NCI-H2107 treated with DMSO at 0.1 percent for 48 hours (cell line): ENCODE results near the gene TRPM8.
"Not testable (repeated sequence)": the region's sequence is repeated elsewhere in the genome, so short reads cannot be mapped to it uniquely, and the experiment has no call there.

Experiments
- DNase-seq: peaks from one replicate; lab custom pipeline; 2025; ENCODE audit not compliant: unreplicated experiment; lab: John Stamatoyannopoulos, UW

Gene TRPM8

GRCh38 chr2:233935426-233935825 is 18.3 kb downstream of the TRPM8 start:
- DNase-seq = no peak

DNA sequence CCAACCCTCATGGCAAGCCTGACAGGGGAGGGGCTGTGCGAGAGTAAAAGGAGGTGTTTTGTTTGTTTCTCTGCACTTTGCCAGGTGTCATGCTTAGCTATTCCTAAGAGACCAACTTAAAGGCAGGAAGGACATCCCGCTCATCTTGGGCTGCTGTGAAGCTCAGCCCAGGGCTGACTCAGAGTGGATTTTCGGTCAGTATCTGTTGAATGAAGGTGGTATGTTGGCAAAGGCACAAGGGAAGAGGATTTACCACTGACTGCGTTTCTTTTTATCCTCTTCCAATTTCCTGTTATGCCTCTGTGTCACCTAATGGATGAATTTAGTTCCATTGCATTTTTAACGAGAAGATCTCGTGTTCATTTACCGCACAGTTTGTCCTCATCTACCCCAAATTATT is 18.9 kb downstream of the TRPM8 start:
- DNase-seq = no peak

DNA sequence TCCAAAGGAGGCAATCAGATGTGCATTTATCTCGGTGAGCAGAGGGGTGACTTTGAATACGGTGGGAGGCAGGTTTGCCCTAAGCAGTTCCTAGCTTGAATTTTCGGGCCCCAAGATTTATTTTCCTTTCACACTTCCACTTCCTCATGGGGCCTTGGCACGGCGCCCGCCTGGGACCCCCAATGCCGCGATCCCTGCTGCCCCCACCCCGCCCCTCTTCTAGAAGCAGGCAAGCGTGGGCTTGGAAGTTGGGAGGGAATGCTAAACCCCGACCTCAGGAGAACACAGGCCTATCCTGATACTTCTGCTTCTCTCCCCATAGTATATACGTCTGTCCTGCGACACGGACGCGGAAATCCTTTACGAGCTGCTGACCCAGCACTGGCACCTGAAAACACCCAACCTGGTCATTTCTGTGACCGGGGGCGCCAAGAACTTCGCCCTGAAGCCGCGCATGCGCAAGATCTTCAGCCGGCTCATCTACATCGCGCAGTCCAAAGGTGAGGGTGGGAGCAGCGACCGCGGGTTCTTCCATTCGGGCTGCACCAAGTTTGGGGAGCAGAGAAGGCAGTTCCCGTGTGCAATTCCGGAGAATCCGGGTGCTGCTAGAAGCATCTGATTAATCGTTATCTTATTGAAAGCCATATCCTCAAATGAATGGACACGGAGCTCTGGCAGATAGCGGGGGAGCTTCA is 21.6 kb downstream of the TRPM8 start:
- no peak for DNase-seq

DNA sequence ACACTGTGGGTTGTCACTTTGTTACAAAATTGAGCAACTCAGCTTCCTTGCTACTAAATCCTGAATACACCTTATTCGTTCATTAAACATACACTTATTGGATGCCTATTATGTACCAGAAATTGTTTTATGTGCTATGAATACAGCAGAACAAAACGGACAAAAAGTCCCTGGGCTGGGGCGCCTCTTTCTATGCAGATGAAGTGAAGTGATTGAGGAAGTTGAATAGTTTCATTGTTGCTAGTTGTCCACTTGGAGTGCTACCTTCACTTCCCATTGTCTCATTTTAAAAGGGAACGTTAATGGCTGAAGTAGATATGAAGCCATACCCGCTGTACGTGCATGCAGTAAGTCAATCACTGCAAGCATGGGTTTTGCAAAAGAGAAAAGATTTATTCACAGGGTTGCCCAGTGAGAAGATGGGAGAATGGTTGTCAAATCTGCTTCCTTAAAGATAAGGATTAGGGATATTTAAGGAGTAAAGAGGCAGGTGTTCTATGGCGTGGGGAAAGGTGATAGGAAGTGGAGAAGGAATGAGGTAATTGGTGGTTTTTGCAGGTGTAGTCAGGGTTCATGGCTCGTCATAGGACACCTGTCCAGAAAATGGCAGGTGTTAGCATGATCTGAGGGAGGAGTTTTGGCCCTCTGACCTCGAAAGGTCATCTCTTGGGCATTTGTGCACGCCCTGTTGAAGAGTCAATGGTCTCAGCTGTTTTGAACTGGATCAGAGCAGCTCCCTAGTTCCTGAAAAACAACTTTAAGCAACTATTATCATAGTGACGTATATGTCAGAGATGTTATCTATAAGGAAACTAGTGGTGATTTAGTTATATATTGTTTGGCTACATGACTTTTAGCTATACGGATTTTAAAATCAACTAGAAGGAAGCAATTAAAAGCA is 23.5 kb downstream of the TRPM8 start:
- DNase-seq = peak; percentile 11

DNA sequence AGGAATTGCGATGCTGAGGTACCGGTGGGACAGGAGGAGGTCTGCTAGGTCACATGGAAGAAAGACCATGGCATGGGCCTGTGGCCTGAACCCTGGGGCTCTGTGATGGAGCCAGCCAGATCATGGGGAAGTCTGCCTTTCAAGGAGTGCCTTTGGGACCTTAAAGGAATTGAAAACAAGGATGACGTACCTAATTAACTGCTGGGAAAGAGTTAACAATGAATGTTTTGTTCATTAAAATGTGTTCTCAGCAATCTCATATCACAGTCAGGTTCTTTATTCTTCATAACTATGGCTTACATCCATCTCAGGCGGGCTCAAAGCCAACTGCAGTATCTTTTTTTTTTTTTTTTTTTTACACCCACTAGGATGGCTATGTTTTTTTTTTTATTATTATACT is 25.6 kb downstream of the TRPM8 start:
- no peak for DNase-seq

DNA sequence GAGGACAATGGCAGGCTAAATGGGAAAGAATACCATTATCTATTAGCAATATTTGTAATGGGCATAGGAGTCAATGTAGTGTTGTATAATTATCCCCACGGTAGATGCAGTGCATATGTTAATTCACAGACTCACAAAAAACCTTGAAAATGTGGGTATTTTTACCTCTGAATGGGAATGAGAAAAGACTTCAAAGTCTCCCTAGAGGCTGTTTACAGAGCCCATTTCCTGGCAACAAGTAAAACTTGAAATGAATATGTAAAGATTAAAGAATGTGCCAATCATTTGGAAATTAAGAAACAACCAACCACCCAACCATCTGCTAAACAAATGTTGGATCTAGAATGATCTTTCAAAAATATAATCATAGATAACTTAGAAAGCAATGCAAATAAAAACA is 27.1 kb downstream of the TRPM8 start:
- DNase-seq = no peak

- DNase-seq = no peak
Observed at GRCh38 chr2:233944722-233945121, 27.5 kb downstream of the TRPM8 start.

- no peak for DNase-seq
Observed at GRCh38 chr2:233945146-233945545, 28.0 kb downstream of the TRPM8 start.

GRCh38 chr2:233950078-233950825 is 33.1 kb downstream of the TRPM8 start:
- DNase-seq = no peak

DNA sequence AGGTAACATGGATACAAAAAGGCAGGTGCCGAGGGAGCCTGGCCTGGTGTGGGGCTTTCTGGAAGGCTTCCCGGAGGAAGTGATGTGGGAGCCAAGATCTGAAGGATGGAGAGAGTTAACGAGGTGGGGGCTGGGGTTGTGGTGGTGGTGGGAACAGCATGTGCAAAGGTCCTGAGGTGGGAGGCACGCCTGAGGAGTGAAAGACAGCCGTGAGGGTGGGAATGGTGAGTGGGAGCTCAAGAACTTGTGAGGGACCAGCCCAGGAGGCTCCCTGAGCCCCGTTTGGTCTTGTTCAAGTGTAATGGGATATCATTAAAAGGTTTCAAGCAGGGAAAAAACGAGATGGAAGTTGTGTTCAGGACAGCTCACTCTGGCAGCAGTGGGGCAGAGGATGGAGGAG is 35.2 kb downstream of the TRPM8 start:
- DNase-seq = no peak

GRCh38 chr2:233953087-233953801 is 36.1 kb downstream of the TRPM8 start:
- peak; percentile 14 for DNase-seq

- DNase-seq = no peak
Observed at GRCh38 chr2:233960203-233960602, 43.0 kb downstream of the TRPM8 start.

GRCh38 chr2:233961905-233962304 is 44.7 kb downstream of the TRPM8 start:
- no peak for DNase-seq

DNA sequence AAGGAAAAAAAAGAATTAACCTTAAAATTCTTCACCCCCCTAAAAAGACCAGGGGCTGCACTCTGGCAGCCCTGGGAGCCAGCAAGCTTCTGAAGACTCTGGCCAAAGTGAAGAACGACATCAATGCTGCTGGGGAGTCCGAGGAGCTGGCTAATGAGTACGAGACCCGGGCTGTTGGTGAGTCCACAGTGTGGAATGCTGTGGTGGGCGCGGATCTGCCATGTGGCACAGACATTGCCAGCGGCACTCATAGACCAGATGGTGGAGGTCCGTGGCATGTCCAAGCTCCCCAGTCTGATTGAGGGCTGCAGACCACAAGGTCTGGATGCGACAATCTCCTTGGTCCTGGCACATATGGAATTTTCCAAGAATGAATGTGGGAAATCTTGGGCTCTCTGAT is 47.4 kb downstream of the TRPM8 start:
- no peak for DNase-seq

- no peak for DNase-seq
Observed at GRCh38 chr2:233965032-233965603, 47.9 kb downstream of the TRPM8 start.

- DNase-seq = not testable (repeated sequence)
Observed at GRCh38 chr2:233965646-233966045, 48.5 kb downstream of the TRPM8 start.

GRCh38 chr2:233966388-233966787 is 49.2 kb downstream of the TRPM8 start:
- no peak for DNase-seq

GRCh38 chr2:233967164-233967563 is 50.0 kb downstream of the TRPM8 start:
- DNase-seq = no peak

- no peak for DNase-seq
Observed at GRCh38 chr2:233968556-233968955, 51.4 kb downstream of the TRPM8 start.

GRCh38 chr2:233972460-233972859 is 55.3 kb downstream of the TRPM8 start:
- DNase-seq = not testable (repeated sequence)
